Endodermal cell (in vitro differentiated cells): ENCODE results near the gene NCKIPSD. TPM values are rescaled to one million over a fixed set of nuclear protein-coding genes. Genes with fewer than 3 reads are reported as not detected.
A peak's percentile ranks its signal among the peaks of the same experiment; 100 is the strongest.

Experiments
- DNase-seq: peaks from one replicate; pipeline ENCODE4 v3.0.0-alpha.2; 2017
- H3K27ac ChIP-seq: 2 replicates; pipeline ENCODE4 v1.5.1; 2013; ENCODE audit warnings: mild to moderate bottlenecking, low read depth, low read length, moderate library complexity
- H3K27me3 ChIP-seq: 2 replicates; pipeline ENCODE4 v1.6.1; 2013; ENCODE audit warnings: mild to moderate bottlenecking, low read length, moderate library complexity; ENCODE audit not compliant: insufficient read depth, control insufficient read depth, poor library complexity, severe bottlenecking
- H3K36me3 ChIP-seq: 2 replicates; pipeline ENCODE4 v1.7.0; 2013; ENCODE audit warnings: mild to moderate bottlenecking, low read length, moderate library complexity; ENCODE audit not compliant: control insufficient read depth, insufficient read depth
- H3K4me1 ChIP-seq: one replicate; pipeline ENCODE4 v1.7.0; 2013; ENCODE audit warnings: low read length; ENCODE audit not compliant: control insufficient read depth, insufficient read depth
- H3K4me3 ChIP-seq: 2 replicates; pipeline ENCODE4 v1.5.1; 2013; ENCODE audit warnings: mild to moderate bottlenecking, low read length, moderate library complexity
- H3K9ac ChIP-seq: 2 replicates; pipeline ENCODE4 v1.6.1; 2013; ENCODE audit warnings: mild to moderate bottlenecking, low read length, moderate library complexity; ENCODE audit not compliant: poor library complexity, severe bottlenecking; ENCODE audit errors: extremely low read depth
- H3K9me3 ChIP-seq: 2 replicates; pipeline ENCODE4 v1.6.1; 2013; ENCODE audit warnings: mild to moderate bottlenecking, low read length, moderate library complexity; ENCODE audit not compliant: control insufficient read depth
- H3K27ac Mint-ChIP-seq: 2 replicates; pipeline ENCODE4 v1.8.0; 2020; ENCODE audit warnings: mixed read lengths
- H3K27me3 Mint-ChIP-seq: 2 replicates; pipeline ENCODE4 v1.8.0; 2021; ENCODE audit warnings: mild to moderate bottlenecking, mixed read lengths; ENCODE audit not compliant: insufficient read depth
- H3K36me3 Mint-ChIP-seq: 2 replicates; pipeline ENCODE4 v1.8.0; 2020; ENCODE audit warnings: low read depth, mixed read lengths
- H3K4me1 Mint-ChIP-seq: 2 replicates; pipeline ENCODE4 v1.8.0; 2020; ENCODE audit warnings: mixed read lengths
- H3K4me3 Mint-ChIP-seq: 2 replicates; pipeline ENCODE4 v1.8.0; 2020; ENCODE audit warnings: mild to moderate bottlenecking, moderate library complexity, mixed read lengths
- H3K9me3 Mint-ChIP-seq: 2 replicates; pipeline ENCODE4 v1.8.0; 2020; ENCODE audit warnings: mild to moderate bottlenecking, mixed read lengths
- CTCF ChIP-seq: fragments of 200-600 bp; sonication (generic); conservative IDR thresholded peaks from 2 replicates; pipeline ENCODE4 v1.5.0; 2021; ENCODE audit warnings: antibody characterized with exemption, mild to moderate bottlenecking
- WGBS, 2 experiments: methylation state at CpG; one replicate each; pipeline versions ENCODE4 v1.1.5 to v1.1.7; 2013; ENCODE audit warnings: missing lambda C conversion rate in 2 of 2, mixed read lengths in 1 of 2; ENCODE audit not compliant: insufficient coverage in 1 of 2, insufficient read length in 1 of 2; 5-methylcytosine and 5-hydroxymethylcytosine counted together
- total RNA-seq, 2 donors: library from RNA; stranded (reverse); fragmentation: NEBNext Ultra II Directional in 1 of 2; extraction: Animal tissue kit (Norgen Biotek cat#: 25700) in 1 of 2; gene quantifications; 2 replicates in 1 of 2; 3 replicates in 1 of 2; pipeline ENCODE4 v1.2.1, GENCODE V29; 2021

Gene NCKIPSD
- total RNA-seq, 2 donors from 2014 or later: 30.9 to 32.5 TPM

DNA sequence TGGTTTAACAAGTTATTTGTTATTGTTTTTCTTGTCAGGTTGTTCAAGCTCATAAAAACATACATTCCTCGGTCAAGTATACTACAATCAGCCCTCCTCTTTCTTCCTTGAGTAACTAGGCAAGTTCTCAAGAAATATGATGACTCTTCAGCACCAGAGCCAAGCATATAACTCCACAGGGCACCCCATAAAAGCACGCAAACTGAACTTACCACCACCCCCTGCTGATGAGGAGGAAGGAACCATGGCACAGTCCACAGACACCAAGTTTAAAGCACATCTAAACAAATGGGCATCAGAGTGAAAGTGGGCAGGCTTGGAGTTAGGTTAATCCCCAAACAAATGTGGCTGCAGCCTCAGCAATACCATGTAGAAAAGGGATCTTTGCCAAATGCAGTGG, 26.0 kb upstream of the NCKIPSD start:
- Histone ChIP-seq H3K4me1 (no peaks in the 10 kb centered on the region), H3K27me3 (no peaks in the 10 kb centered on the region), H3K9ac (no peak overlapping the region), H3K36me3 (peaks cover 79% of the 10 kb centered on the region), H3K4me3 (no peak overlapping the region), H3K9me3 (no peaks in the 10 kb centered on the region), H3K27ac (no peak overlapping the region)
- Mint-ChIP-seq H3K27ac (peak overlapping the region; percentile 74), H3K27me3 (no peaks in the 10 kb centered on the region), H3K4me3 (no peak overlapping the region), H3K4me1 (peaks cover 33% of the 10 kb centered on the region), H3K36me3 (peaks cover 69% of the 10 kb centered on the region), H3K9me3 (no peaks in the 10 kb centered on the region)
- DNase-seq: no peak
- 95% methylated on average over 2 of the region's 2 CpGs; no CpG with 5 or more reads in 1 of the 2 experiments for WGBS, 2 experiments
- no peak for TF ChIP-seq CTCF

GRCh38 chr3:48709051-48709461, 23.3 kb upstream of the NCKIPSD start:
- H3K36me3 ChIP-seq: peaks cover 88% of the 10 kb centered on the region
- 89 to 94% methylated on average over 7 of the region's 7 CpGs for WGBS, 2 experiments
- H3K9me3 ChIP-seq: no peaks in the 10 kb centered on the region
- no peaks in the 10 kb centered on the region for H3K27me3 ChIP-seq
- no peak for DNase-seq
- peak overlapping the region; percentile 0 for H3K27ac ChIP-seq
- Mint-ChIP-seq H3K4me1 (peaks cover 23% of the 10 kb centered on the region), H3K27me3 (no peaks in the 10 kb centered on the region), H3K9me3 (no peaks in the 10 kb centered on the region), H3K36me3 (peaks cover 71% of the 10 kb centered on the region), H3K4me3 (no peak overlapping the region), H3K27ac (peak overlapping the region; percentile 86)
- no peaks in the 10 kb centered on the region for H3K4me1 ChIP-seq
- H3K9ac ChIP-seq: no peak overlapping the region
- no peak for TF ChIP-seq CTCF
- H3K4me3 ChIP-seq: no peak overlapping the region

DNA sequence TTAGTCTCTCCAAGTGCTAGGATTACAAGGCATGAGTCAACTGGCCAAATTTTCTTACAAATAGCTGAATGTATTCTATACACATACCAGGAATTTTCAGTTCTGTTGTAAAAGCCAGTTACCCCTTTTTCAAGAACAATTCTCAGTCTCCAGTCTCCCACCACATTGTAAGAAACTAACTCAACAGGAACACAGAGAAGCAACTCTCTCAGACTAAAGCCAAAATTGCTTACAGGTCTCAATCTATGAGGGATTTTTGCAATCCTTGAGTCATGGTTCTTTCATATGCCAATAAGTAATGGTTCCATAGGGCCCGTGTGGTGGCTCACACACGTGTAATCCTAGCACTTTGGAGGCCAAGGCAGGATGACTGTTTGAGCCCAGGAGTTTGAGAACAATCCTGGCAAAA, 22.8 kb upstream of the NCKIPSD start:
- 81 to 92% methylated on average over 2 of the region's 2 CpGs for WGBS, 2 experiments
- no peaks in the 10 kb centered on the region for H3K4me1 ChIP-seq
- TF ChIP-seq CTCF: no peak
- no peak overlapping the region for H3K27ac ChIP-seq
- no peaks in the 10 kb centered on the region for H3K27me3 Mint-ChIP-seq
- H3K4me1 Mint-ChIP-seq: peaks cover 23% of the 10 kb centered on the region
- no peaks in the 10 kb centered on the region for H3K9me3 Mint-ChIP-seq
- H3K27me3 ChIP-seq: no peaks in the 10 kb centered on the region
- H3K36me3 ChIP-seq: peaks cover 85% of the 10 kb centered on the region
- H3K4me3 Mint-ChIP-seq: no peak overlapping the region
- no peaks in the 10 kb centered on the region for H3K9me3 ChIP-seq
- H3K36me3 Mint-ChIP-seq: peaks cover 71% of the 10 kb centered on the region
- no peak overlapping the region for H3K9ac ChIP-seq
- peak overlapping the region; percentile 86 for H3K27ac Mint-ChIP-seq
- DNase-seq: no peak
- H3K4me3 ChIP-seq: no peak overlapping the region
